GM04503 (cell line): ENCODE measurements around the gene ALOX15.
"Not testable (repeated sequence)": the region's sequence is repeated elsewhere in the genome, so short reads cannot be mapped to it uniquely, and the experiment has no call there.

Experiments
- DNase-seq: peaks from one replicate; pipeline ENCODE4 v3.0.0-alpha.2; 2012; ENCODE audit warnings: low read depth

Gene ALOX15, protein sequence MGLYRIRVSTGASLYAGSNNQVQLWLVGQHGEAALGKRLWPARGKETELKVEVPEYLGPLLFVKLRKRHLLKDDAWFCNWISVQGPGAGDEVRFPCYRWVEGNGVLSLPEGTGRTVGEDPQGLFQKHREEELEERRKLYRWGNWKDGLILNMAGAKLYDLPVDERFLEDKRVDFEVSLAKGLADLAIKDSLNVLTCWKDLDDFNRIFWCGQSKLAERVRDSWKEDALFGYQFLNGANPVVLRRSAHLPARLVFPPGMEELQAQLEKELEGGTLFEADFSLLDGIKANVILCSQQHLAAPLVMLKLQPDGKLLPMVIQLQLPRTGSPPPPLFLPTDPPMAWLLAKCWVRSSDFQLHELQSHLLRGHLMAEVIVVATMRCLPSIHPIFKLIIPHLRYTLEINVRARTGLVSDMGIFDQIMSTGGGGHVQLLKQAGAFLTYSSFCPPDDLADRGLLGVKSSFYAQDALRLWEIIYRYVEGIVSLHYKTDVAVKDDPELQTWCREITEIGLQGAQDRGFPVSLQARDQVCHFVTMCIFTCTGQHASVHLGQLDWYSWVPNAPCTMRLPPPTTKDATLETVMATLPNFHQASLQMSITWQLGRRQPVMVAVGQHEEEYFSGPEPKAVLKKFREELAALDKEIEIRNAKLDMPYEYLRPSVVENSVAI

DNA sequence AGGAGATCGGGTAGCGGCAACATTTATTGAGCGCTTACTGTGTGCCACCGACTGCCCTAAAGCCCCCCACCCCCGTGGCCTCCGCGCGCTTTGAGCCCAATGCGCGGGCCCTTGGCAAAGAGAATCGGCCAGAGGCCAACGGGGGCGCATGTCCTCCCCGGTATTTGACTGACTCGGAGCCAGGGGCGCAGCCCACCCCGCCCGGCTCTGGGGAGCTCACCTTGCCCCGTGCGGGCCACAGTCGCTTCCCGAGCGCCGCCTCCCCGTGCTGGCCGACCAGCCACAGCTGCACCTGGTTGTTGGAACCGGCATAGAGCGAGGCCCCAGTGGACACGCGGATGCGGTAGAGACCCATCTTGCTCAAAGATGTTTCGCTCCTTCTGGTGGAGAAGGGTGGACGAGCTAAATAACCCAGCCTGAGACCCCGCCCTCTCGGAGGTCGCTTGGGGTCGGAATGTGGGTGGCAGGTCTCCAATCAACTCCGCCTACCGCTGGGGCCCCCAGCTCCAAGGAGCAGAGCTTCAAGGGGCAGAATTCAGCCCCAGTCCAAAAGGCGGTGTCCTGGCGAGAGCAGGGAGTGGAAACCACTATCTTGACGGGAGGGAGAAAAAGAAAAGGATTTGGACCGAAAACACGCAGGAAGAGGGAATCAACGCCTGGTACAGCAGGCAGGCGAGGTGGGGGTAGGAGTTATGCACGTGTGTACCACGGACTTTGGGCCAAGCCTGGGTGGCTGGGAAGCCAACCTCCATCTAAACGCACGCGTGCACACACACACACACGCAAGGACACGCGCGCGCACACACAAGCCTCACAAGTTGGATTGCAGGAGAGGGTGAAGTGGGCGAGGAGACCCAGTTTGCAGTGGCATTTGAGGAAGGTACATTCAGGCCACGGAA lies at the start of gene ALOX15:
Gene ALOX15, minus strand, starts transcription at position 382 of the 899 bp plus-strand sequence. Its CDS starts 27 bp downstream, at position 355.
- no peak for DNase-seq

DNA sequence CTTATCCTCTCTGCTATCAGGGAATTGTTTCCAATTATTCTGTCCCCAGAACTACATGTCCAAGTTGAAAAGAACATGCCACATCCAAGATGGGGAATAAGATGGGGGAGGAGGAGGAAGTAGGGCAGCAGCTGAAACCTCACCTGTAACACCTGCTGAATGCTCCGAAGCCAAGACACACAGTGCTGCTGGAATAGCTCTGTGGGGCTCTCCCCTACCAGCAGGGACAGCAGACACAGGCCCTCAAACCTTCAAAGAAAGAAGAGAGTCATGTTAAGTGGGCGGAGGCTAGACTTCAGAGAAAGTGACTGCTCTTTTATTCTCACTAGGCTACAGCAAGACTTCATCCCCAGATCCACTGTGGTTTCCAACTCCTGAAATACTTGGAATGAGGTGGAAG lies 49.3 kb upstream of the ALOX15 start:
- no peak for DNase-seq

DNA sequence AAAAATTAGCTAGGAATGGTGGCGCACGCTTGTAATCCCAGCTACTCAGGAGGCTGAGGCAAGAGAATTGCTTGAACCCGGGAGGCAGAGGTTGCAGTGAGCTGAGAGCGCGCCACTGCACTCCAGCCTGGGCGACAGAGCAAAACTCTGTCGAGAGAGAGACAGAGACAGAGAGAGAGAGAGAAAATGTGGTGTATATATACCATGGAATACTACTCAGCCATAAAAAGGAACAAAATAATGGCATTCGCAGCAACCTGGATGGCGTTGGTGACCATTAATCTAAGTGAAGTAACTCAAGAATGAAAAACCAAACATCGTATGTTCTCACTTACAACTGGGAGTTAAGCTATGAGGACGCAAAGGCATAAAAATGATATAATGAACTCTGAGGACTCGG lies 48.4 kb upstream of the ALOX15 start:
- DNase-seq = not testable (repeated sequence)

DNA sequence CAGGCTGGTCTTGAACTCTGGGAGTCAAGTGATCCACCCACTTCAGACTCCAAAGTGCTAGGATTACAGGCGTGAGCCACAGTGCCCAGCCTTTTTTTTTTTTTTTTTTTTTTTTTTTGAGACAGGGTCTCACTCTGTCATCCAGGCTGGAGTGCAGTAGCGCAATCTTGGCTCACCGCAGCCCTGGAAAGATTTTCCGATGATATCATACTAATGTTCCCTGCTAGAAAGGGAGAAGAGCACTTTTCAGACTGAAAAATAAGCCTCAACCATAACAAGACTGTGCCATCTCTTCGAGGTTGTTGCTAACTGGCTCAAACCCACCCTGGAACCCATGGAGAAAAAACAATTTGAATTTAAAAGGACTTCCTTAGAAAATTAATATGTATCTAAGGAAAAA lies 42.3 kb upstream of the ALOX15 start:
- not testable (repeated sequence) for DNase-seq

DNA sequence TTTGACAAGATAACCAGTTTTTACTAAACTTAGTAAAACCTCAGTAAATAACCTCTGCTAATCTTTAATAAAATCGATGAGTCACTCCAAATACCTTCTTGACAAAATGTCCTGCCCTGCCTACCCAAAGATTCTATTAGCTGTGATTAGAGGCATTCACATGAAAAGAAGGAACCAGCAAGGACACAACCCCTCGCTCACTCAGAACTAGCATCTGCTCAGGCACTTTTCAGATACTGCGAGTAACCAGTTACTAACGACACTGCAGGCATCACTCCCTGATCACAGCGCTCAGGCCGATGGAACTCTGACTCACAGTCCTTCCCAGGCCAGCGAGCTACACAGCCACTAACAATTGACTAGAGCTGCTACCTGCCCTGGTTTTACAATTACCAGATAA lies 38.2 kb upstream of the ALOX15 start:
- DNase-seq = no peak

DNA sequence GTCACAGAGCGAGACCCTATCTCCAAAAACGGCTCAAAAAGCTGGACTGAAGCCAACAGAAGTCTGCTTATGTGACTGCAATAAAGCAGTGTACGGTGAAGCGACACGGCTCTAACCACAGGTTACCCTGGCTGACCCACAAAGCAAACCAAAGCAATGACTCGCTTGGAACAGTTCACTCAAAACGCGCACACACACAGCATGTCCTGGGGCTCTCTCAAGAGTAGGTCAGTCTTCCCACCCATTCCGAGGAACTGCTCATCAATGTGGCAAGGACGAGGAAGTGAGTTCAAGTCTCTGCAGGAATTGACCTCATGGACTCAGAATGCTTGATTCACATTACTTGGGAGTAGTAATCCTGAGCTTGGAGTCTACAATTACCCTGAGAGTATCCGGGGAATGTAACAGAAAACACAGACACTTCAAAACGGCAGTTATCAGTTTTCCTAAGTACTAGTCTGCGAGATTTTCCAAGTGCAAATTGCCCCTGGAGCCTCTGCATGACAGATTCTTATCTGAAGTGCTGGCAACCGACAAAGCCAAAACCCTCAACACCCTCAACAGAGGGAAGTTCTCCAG lies 37.1 kb upstream of the ALOX15 start:
- DNase-seq = peak; percentile 69

DNA sequence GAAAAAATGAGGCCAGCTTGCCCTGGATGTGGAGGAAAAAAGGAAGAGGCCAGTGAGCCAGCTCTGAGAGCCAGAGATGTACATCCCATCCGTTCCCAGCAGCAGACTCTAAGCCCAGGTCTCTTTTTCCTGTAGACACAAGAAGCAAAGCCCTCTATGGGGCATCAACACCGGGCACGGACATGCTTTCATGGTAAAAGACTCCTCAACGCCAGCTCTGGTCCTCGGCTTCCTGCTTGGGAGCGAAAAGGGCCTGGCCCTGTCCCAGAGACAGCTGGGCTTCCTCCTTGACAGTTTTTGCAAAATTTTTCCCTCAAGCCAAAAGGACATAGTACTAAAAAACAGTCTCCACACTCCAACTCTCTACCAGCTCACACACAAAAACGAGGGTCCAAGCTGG lies 35.3 kb upstream of the ALOX15 start:
- DNase-seq = no peak

DNA sequence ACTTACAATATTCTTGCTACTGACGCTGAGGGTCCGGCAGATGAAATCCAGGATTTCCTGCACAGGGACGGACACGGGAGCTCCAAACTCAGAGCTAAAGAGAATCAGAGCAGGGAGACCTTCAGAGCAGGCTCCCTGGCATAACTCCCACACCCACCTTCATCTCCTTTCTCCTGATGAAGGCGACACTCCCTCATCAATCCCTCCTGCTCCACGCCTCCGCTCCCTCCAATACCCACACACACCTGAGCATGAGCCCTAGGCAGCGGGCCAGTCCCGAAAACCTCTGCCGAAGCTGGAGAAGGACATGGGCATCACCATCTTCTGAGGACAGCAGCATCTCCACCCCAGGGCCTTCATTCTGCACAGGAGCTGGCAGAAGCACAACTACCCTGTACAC lies 34.3 kb upstream of the ALOX15 start:
- DNase-seq = no peak

DNA sequence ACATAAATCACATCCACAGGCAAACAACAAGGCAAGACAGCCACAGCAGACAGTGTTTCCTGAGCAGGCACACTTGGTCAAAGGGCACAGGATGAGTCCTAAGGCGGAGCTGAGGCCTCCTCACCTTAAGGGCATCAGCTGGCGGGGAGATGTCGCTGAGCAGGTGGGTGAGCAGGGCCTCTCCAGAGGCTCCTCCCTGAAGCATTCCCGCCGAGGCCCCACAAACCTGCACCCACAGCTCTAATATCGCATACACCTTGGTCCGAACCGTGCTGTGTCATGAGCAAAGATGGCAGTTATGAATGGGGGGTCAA lies 33.2 kb upstream of the ALOX15 start:
- DNase-seq = no peak

DNA sequence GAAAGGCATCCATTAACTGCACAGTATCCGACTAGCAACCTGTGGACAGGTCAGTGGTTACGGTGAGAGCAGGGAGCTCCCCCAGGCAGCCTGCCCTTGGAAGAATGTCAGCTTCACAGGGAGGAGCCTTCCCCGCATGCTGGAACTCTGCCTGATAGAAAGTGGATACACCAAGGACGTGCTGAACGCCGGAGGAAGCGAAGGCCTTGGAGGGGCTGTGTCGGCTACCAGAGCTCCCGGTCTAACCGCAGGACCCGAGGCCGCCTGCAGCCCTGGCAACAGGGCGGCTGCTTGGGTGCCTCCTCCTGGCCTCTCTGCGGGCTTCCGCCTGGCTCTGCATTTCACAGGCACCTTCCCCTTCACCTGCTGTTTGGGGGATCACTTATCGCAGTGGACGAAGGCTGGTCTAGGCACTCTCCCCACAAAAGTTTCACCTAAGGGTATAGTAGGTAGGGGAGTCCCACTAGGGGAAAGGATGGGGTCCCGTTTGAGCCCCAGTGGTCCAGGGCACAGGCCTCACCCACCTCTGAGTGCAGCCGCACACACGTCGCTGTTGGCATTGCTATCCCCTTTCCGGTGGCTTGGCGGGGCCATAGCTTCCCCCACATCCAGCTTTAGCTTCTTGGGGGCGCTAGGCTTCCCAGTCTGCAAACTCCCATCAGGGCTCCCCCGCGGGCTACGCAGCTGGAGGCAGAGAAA lies 32.7 kb upstream of the ALOX15 start:
- no peak for DNase-seq

DNA sequence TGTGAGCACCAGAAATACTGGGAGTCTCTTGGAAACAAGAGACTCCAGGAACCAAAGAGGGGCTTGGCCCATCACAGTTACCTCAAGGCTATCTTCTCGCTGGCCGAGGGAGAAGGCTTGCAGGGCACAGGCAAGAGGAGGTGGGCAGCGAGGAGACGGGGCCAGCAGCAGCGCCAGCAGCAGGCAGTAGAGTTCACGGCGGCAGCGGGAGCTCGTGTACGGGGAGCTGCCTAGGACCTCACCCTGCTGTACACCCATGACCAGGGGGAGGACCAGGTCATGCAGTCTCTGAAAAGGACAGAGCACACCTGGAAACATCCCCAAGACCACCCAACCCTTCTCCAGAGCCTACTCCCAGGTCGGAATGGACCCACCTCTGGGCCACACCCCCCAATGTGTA lies 31.7 kb upstream of the ALOX15 start:
- no peak for DNase-seq

DNA sequence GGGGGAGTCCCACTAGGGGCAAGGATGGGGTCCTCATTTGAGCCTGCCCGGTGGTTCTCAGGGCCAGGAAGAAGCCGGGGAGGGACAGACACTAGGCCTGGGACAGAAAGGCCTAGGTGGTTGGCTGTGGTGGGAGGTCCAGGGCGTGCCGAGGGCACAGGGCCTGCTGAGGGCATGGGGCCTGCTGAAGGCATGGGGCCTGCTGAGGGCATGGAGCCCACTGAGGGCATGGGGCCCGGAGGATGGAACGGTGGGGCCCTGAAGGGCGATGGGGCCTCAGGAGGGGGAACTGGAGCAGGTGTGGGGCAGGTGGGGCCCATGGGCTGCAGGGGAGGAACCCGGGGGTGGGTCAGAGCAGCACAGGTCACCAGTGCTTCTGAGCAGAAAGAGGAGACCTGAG lies 31.3 kb upstream of the ALOX15 start:
- no peak for DNase-seq

DNA sequence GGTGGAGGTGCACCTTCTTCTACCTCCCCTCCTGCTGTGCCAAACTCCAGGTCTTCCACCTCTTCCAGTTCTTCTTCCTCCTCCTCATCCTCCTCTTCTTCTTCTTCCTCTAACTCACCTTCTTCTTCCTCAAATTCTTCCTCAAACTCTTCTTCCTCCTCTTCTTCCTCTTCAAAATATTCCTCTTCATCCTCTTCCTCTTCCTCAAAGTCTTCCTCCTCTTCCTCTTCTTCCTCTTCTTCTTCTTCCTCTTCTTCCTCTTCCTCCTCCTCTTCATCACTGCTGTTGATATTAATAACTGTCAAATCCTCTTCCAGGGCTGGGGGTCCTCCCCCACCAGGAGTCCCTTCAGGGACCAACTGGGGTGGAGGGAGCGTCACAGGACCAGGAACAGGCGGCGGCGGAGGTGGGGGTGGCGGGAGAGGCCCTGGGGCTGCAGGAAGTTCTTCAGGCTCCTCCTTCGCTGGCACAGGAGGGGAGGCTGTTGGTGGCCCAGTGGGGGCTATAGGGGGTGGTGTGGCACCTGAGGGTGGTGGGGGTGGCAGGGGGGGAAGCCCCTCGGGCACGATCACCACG lies 30.7 kb upstream of the ALOX15 start:
- DNase-seq = no peak

DNA sequence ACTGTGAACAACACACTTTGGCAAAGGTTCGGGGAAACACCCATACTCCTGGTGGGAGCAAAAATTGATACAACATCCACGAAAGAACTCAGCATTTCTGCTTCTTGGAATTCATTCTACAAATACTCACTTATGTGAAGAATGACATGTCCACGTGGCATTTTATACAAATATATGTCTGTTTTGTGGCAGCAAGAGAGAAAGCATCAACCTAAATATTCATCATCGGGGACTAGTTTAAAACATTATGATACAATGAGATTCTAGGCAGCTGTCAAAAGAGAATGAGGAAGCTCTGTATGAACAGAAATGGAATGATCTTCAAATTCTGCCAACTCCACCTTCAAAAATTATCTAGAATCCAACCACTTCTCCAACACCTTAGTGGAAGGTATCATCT lies 25.7 kb upstream of the ALOX15 start:
- DNase-seq = no peak

DNA sequence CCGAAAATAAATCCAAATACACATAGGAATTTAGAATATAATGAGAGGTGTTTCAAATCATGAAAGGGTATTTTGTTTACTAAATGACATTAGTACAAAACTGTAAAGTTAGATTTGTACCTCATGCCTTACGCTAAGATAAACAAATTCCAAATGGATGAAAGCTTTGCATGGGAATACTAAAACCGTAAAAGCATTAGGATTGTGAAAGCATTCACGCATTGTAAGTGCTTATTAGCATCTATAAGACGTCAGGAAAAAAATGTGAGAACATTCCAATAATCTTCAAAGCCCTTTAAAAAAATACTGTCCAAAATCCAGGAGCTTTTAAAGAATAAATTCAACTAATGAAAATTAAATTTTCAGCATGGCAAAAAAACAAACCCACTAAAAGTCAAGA lies 24.8 kb upstream of the ALOX15 start:
- DNase-seq = no peak

DNA sequence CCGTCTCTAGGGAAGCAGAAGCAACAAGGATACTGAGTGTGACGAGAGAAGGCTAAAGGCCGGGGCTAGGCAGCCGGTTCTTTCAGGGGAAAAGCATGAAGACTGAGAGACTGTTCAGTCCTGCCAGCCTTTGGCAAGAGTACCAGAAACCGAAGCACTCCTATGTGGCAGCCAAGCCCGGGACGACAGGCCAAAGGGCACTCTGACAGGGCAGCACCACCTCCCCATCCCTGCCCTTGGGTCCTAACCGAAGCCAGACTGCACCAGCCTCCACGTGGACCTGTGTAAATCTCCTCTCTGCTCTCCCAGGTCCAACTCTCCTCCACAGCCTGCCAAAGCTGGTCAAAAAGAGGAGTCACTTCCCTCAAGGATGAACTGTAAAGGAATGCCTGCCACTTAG lies 23.5 kb upstream of the ALOX15 start:
- no peak for DNase-seq

DNA sequence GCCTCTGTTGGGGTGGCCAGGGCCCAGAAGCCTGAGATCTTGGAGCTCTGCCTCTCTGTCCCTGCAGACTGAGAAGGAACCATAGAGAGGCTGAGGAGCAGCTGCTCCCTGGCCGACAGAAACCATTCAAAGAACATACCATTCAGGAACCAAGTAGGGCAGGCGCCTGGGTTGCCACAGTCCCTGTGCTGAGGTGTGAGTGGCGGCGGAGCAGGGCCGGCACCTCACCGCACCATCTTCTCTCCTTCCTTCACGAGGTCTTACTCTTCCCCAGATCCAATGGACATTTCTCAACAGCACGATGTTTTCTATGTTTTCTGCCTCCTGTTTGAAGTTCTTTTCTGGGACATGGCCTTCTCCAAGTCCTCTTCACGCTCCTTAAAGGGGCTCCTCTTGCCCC lies 22.8 kb upstream of the ALOX15 start:
- no peak for DNase-seq

DNA sequence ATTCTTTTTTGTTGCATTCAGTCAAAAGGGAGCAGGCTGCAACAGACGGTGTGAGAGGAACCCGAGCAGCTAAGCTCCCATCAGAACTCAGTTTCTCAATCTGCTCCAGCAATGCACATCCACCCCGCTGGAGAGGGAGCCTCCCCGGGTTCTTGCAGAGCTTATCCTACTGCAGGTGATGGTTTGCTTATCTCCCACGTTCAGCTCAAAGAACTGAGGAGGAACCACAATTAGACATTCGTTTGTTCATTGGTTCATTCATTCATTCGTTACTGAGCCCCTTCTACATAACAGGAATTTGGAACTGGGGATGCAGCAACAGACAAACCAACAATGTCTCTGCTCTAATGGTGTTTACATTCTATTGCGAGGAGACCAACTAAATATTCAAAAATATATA lies 22.2 kb upstream of the ALOX15 start:
- no peak for DNase-seq

DNA sequence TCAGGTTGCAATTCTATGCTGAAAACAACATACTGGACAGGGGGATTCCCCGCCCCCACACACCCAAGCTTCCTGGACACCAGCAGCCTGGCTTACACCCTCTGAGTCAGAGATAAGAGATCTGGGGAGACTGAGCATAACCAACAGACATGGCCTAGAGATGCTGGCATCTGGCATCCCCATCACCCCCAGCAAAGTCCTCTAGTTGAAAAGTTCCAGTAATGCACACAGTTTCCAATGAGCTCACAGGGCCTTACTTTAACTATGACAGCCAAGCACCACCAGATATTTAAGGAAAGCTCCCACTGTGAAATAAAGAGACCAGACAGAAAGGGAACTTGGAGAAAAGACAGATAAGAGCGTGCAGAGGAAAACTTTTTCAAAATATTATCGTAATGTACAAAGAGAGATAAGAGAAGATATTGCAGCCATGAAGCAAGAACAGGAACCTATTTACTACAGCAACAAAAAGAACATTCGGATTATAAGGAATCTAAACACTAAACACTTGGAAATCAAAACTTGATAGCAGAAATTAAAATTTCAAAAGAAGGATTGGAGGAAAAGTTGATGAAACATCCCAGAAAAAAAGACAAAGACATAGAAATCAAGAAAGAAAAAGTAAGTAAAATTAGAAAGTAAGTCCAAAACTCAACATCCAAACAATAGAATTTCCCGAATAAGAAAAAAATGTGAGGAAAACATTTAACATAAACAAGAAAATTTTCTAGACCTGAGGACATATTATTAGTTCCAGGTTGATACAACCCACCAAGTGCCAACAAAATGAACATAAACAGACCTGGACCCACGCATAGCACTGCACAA lies 17.2 kb upstream of the ALOX15 start:
- no peak for DNase-seq

DNA sequence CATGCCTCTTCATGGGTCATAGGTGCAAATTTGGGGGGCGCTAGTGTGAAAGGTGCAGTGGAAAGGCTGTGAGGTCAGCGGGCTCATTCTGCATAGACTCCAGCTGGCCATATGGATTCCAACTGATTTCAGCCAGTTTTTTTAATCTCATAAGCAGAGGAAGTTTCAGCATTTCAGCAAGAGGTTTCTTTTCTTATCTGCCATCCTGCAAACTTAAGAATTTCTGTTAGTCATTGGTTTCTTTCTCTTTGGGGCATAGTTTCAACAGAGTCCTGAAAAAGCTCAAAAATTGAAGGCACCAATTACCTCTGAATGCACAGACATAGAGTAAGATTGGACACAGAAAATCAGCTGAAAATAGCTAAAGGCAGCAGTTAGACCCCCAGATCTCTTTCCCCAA lies 16.2 kb upstream of the ALOX15 start:
- no peak for DNase-seq

DNA sequence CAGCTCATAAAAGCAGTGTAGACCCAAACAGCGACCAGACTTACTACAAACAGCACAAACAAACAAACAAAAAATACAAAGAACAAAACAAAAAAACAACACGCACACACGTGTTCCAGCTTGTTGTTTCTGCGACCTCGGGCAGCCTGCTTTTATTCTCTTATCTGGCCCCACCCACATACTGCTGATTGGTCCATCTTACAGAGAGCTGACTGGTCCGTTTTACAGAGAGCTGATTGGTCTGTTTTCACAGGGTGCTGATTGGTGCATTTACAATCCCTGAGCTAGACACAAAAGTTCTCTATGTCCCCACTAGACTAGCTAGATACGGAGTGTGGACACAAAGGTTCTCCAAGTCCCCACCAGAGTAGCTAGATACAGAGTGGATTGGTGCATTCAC lies 14.5 kb upstream of the ALOX15 start:
- not testable (repeated sequence) for DNase-seq
